GM21381 (cell line): ENCODE results near the gene BEX3.
A peak's percentile ranks its signal among the peaks of the same experiment; 100 is the strongest.
"Not testable (repeated sequence)": the region's sequence is repeated elsewhere in the genome, so short reads cannot be mapped to it uniquely, and the experiment has no call there.

ENCODE experiments used
- ATAC-seq: cut with Tn5 transposase; IDR thresholded peaks from one replicate; pipeline ENCODE4 v1.9.1; 2021; ENCODE audit warnings: mild to moderate bottlenecking, moderate library complexity; ENCODE audit not compliant: unreplicated experiment

Gene BEX3

DNA sequence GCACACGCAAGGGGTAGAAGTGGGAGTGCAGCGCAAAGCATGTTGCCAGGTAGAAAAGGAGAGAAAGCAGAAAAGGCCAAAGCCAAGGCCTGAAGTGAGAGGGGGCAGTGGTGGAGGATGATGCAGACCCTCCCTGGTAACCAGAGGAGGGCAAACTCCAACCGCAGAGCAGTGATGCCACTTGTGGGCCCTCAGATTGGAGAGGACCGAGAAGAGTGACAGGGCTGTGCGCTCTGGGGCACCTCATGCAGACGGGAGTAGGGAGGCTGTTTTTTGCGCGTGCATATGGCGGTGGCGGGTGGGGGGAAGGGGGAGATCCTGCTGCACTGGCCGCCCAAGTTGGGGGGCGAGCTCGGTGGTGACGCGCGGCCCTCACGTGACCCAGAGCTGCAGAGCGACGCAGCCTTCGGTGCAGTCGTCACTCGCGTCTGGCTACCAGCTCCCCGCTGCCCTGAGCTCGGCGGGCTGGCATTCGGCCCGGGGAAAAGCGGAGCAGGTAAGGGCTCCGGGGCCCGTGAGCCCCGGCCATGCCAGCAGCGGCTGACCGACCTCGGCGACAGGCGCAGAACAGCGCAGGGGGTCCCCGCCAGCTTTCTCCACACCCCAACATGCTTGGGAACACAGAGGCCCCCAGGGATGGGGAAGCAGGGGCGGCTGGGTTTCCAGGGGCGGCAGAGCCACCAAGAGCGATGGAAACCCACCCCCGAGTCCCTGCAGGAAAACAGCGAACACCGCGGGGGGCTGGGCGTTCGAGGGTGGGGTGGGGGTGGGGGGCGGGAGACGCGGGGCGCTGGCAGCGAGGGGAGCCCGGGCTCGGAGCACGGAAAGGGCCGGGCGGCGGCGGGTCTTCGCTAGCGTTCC, at the start of gene BEX3:
Gene BEX3, plus strand, starts transcription at position 421 of the 861 bp plus-strand sequence. CDS start 984 bp downstream, outside the sequence.
- no peak for ATAC-seq

DNA sequence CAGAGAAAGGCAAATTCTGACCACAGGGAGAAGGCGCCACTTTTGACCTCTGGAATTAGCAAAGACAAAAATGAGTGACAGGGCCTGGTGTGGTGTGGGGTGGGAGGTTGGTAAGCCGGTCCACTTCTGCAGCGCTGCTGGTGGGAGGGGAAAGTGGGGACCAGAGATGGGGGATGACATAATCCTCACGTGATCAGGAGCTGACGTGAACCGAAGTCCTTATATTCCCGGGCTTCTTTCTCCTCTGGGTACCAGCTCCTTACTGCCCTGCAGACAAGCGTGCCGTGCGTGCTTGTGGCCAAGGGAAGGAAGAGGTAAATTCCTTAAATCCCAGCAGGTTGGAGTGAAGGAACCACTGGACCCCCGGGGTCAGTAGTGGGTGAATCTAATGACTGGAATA, 46.3 kb upstream of the BEX3 start, which contains the start of gene TCEAL7:
Gene TCEAL7, plus strand, starts transcription at position 249 of the 400 bp plus-strand sequence. CDS start 1,165 bp downstream, outside the sequence.
- ATAC-seq = no peak

DNA sequence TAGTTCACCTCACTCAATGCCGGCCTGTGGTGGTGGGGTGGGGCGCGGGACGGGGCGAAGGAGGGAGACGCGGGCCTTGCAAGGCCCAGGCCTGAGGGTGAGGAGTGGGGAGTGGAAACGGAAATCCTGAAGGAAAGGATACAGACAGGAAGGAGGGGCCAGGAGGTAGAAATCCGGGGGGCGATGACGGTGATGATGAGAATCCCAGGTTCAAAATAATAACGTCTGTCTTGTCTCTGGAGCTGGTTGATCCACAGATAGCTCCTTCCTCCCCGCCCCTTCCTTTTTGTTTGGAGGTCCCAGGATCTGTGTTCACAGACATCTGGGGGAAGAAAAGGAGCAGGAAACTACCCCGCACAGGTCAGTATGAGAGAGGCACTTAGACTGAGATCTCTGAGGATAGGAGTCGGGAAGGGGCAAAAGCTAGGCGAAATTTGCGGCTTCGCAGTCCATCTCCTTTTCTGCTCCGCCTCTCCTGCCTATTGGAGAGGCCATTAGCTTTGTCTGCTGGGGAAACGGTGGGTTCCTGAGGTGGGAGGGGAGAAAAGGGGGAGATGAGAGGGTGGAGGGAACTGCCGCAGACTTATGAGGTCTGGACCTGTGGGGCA, 45.6 kb upstream of the BEX3 start:
- ATAC-seq = no peak

DNA sequence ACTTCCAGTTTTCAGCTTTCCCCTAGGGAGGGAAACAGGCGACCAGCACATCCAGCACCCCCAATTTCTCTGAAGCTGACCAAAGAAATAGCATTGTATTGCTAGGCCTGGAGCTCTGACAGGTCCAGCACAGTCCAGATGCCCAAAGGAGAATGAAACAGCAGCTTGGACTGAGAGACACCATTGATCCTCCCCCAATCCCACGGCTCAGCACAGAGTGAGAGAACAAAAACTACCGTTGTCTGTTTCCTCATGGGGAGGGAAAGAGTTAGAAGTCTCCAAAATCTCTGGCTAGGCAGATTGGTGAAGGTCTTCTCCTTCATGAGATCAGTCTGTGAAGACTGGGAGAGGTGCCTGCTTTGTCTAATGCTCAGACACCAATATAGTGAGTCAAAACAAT, 37.7 kb upstream of the BEX3 start:
- no peak for ATAC-seq

DNA sequence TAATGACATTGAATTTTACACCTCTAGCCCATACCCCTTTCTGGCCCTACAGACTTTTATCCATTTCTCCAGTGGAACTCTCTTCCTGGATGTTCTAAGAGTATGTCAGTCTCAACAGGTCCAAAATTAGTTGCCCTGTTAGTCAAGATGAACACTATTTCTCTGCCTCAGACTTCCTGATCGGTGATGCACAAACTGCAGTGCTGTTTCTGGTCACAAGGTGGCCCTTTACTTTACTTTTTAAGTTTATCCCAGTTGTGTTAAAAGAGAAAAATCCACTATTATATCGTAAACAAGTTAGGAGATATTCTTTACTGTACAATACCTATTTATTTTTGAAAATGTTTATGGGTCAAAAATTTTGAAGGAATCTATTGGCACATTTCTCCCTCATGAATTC, 33.2 kb upstream of the BEX3 start:
- peak; percentile 65 for ATAC-seq

DNA sequence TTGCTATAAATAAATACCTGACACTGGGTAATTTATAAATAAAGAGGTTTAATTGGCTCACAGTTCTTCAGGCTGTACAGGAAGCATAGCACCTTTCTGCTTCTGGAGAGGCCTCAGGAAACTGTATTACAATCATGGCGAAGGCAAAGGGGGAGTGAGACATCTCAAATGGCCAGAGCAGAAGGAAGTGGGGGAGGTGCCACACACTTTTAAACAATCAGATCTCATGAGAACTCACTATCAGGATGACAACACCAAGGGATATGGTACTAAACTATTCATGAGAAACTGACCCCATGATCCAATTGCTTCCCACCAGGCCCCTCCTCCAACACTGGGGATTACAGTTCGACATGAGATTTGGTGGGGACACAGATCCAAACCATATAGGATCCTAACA, 31.7 kb upstream of the BEX3 start:
- ATAC-seq = no peak

DNA sequence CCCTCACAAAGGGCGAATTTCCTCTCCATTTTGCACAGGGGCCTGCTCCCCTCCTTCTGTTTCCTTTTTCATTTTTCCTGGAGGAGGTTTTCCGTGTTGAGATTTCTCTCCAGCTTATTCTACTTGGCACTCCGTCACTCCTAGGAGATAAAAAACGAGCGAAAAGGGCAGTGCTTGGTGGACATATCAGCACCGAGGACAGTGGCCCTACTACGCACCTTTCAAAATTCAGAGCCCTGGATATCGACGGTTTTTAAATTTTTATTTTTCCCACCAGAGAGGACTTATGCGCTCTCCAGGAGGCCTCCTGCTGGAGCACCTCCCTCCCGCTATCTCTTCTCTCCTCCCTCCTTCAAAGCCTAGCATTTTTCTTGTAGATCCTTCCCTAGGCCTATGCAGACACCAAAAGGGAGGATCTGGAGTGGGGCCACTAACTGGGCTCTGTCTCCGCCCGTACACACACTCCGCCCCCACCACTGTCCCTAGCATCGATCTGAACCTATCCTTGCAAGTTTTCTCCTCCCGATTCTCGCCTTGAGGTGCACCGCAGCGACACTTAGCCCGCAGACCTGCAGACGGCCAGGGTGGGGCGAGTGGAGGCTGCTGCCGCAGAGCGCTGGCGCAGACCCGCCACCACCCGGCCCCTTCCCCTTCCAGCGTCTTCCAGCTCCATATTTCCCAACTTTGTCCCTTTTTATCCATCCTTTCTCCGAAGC, 28.5 kb upstream of the BEX3 start:
- ATAC-seq = no peak

DNA sequence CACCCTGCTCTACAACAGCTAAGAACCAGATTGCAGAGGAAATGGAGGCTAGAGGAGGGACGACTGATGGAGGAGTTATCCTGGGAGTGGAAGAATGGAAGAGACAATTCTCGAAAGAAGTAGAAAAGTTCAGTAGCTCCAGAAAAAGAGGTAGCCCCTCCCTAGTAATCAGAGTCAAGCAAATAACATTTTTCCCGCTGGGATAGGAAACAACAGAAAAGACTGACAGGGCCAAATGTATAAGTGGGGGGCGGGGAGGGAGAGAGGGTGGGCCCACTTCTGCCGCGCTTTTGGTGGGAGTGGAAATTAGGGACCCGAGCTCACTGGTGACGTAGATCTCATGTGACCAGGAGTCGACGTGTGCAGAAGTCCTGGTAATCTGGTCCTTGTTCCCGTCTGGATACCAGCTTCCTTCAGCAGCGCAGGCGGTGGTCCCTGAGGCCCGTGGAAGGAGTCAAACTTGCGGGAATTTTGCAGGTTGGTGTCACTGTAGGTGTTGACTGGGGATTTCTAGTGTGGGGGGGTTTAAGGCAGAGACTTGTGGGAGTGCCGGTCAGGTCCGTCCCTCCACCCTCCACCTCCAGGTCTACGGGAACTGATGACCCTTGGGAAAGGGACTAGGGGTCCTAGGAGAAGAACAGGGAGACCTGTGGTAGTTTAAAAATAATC, 20.1 kb upstream of the BEX3 start, which contains the start of gene TCEAL9:
Gene TCEAL9, plus strand, starts transcription at position 377 of the 669 bp plus-strand sequence. CDS start 1,179 bp downstream, outside the sequence.
- no peak for ATAC-seq

DNA sequence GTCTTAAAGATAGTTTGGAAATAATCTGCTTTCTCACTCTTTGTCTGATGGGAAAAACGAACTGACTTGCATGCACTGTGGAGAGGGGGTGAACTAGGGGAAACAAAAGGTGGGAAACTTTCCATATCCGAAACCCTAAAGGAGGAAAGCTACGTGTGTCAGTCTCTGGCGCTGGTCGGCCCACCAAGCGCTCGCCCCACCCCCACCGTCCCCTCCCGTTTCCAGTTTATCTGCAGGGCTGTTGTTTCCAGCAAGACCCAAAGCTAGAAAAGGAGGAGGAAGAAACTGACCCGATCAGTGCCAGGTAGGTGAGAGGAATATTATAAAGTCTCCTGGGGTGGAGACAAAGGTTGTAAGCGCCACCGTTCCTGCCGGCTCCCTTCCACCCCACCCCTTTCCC, 19.5 kb upstream of the BEX3 start:
- ATAC-seq = no peak

DNA sequence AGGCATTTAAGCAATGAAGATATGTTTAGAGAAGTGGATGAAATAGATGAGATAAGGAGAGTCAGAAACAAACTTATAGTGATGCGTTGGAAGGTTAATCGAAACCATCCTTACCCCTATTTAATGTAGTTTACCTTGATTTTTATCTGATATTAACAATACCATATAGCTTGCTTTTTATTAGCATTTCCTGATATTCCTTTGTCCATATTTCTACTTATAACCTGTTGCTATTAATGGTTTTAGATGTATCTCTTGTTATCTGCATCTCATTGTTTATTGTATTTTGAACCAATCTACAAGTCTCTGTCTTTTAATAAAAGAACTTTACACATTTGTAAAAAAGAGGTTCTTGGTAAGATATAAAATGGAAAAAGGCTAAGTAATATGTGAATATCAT, 18.5 kb upstream of the BEX3 start:
- ATAC-seq = no peak

DNA sequence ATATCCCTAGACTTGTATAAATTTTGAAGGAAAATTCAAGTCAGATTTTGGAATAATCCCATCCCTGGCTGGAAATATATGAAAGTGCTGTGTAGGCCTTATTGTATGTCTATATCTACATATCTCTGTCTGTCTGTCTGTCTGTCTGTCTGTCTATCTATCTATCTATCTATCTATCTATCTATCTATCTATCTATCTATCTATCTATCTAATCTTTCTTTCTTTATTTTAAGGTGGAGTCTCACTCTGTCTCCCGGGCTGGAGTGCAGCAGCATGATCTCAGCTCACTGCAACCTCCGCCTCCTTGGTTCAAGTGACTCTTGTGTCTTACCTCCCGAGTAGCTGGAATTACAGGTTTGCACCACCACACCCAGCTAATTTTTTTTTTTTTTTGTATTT, 16.7 kb upstream of the BEX3 start:
- not testable (repeated sequence) for ATAC-seq

DNA sequence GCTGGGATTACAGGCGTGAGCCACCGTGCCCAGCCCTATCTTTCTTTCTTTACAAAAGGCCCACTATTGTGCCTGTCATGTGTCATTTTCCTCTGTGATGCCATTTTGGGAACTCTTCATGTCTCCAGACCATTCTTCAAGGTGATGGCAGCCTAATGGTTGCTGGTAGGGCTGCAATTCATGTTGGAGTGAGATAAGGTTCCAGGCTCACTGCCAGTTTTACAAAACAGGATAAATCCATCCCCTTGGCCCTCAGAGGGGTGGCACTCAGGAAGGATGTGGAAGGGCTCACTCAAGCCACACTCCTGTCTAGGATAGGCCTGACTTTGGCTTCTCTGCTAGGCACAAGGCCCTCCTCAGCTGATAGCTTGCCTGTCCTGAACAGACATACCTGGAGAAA, 16.2 kb upstream of the BEX3 start:
- ATAC-seq = no peak

DNA sequence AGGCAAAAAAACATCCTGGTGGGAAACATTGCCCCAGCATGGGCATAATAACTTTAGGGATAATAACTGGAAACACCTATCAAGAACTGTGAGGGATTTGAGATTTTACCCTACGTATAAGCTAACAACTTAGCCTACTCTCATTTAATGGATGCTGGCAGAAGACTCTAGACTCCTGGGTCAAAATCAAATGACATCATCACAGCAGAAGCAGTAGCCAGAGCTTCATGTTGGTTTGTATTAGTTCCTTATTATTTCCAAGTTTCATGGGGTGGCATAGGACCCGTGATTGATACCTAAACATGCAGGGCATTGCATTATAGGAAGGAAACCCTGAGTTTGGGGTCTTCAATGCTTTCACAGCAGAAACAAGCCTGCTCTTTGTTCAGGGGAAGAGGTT, 15.4 kb upstream of the BEX3 start:
- ATAC-seq = no peak

DNA sequence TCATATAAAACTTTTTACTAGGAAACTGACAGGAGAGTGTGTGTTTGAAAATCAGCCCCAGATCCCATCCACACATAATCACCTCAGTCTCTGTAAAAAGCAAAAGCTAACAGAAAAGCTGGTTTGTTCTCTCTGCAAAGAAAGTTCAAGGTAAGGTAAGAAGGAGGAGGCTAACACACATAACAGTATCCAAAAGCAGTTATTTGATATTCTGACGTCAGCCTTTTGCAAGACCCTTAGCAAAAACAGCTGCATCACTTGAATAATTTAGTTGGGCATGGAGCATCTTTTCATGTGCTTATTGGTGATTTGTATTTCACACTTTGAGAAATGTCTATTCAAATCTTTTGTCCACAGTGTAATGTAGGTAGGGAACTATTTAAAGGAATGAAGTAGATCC, 14.5 kb upstream of the BEX3 start:
- no peak for ATAC-seq

DNA sequence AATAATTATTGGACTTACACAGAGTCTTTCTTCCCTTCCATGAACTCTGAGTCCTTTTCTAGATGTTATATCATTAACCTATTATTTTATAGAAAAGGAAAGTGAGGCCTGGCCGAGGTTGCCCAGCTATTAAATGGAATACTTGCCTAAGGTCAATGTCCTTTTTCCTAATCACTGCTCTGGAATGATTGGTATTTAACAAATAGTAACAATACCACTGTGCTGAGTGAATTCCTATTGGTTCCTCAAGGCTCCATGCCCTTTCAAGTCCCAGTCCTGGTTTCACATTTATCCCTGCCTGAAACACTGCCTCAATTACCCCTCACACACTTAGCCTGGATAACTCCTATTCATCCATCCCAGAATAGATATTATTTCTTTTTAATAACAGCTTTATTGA, 13.9 kb upstream of the BEX3 start:
- no peak for ATAC-seq

DNA sequence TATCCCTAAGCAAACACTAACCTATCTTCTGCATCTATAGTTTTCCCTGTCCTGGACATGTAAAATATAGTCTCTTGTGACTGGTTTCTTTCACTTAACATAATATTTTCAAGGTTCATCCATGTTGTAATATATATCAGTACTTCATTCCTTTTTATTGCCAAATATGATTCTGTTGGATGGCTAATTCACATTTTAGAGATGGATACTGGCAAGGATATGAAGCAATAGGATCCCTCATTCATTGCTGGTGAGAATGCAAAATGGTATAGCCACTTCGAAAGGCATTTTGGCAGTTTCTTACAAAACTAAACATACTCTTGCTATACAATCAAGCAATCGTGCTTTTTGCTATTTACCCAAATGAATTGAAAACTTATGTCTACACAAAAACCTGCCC, 13.3 kb upstream of the BEX3 start:
- no peak for ATAC-seq

DNA sequence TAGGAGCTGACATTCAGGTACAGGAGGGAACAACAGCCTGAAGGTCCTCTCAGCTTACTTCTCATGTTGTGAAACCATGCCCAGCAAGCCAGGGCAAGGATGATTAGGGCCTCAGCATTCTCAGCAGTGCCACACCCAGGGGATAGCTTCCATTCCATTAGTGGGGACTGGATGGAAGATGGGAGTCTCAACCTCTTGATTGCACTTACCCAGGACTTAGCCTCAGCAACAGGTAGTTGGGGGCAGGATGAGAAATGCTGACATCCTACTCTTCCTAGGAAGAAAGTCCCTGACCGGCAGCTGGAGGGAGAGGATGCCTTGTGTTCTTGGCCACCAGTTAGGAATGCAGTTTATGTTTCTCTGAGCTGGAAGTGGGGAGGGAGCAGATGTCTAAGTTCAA, 8.8 kb upstream of the BEX3 start:
- no peak for ATAC-seq

DNA sequence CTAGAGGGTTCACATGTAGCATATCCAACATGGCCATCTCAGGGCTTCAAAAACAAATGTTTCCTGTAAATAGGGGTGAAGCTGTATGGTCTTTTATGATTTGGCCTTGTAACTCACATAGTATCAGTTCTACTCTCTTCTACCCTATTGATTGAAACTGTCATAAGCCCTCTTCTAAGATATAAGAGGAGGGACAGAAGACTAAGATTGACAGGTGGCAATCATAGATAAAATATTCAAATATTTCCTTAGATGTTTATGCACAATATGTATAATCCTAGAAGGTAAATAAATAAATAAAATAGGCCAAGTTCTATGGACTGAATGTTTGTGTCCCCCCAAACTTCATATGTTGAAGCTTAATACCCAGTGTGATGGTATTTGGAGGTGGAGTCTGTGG, 6.9 kb upstream of the BEX3 start:
- no peak for ATAC-seq

DNA sequence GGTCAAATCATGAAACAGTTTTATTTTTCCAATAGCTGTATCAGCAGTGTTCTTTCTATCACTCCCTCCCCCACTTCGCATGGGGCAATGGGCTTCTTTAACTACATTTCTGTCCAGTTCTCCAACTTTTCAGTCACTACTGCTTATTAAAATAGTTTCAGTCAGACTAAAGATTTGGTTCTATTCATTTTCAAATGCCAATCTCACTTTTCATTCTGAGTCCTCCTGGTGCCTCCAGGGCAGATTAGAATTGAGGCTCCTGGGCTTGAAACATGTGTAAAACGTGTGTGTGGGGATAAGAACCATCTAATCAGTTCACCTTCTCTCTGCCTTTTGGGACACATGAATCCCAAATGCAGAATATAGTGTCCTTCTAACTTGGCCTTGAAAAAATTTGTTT, 3.5 kb upstream of the BEX3 start:
- no peak for ATAC-seq

DNA sequence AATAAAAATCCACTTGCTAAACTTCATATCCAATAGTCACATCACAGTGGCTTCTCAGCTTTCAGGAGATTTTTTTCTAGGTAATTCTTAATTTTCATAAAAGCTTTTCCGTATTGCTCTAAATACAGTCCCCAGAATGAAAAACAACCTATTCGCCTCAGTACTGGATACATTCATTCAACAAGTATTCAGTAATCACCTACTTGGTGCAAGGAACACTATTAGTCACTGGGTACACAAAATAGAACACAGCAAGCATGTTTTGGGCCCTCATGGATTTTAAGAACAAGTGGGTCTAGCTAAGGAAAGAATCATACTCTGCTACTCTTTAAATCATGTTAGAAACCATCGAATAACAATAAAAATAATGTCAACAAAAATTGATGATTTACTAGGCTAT, 2.8 kb upstream of the BEX3 start:
- ATAC-seq = no peak

DNA sequence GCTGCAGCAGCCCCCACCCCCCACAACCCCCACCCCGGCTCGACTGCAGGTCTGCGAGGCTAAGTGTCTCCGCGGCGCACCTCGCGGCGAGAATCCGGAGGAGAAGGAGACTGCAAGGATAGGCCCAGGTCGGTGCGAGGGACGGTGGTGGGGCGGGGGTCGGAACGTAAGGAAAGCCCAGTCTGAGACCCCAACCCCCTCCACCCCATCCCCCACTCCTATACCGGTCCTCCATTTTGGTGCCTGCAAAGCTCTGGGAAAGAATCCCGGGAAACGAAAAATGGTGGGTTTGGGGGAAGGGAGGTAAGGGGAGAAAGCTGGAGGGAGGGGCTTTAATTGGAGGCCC, 614 bp downstream of the BEX3 start:
- no peak for ATAC-seq
